Natural killer cell (primary cell): ENCODE results near the gene DOCK10. TPM values are rescaled to one million over a fixed set of nuclear protein-coding genes. Genes with fewer than 3 reads are reported as not detected.

Experiments used
- ATAC-seq, 3 donors: fragments of 150-1000 bp in 2 of 3; fragments of 200-7000 bp in 1 of 3; cut with Tn5 transposase; 1 replicate in 1 of 3; 2 replicates in 2 of 3; pipeline ENCODE4 v1.10.0; 2021; ENCODE audit warnings: mild to moderate bottlenecking in 2 of 3, moderate library complexity in 2 of 3
- DNase-seq, 2 donors: peaks; one replicate each; pipeline versions ENCODE4 v3.0.0 to v3.0.0-alpha.2; 2013 to 2021; ENCODE audit warnings: mixed read lengths in 1 of 2
- H3K27ac ChIP-seq: one replicate; pipeline ENCODE4 v1.5.1; 2013; ENCODE audit warnings: mild to moderate bottlenecking, low read length
- H3K27me3 ChIP-seq: one replicate; pipeline ENCODE4 v1.6.1; 2013; ENCODE audit warnings: low read length; ENCODE audit not compliant: control insufficient read depth, insufficient read depth
- H3K36me3 ChIP-seq: one replicate; pipeline ENCODE4 v1.6.1; 2013; ENCODE audit warnings: low read length; ENCODE audit not compliant: control insufficient read depth, insufficient read depth
- H3K4me1 ChIP-seq: one replicate; pipeline ENCODE4 v1.6.1; 2013; ENCODE audit warnings: low read length; ENCODE audit not compliant: control insufficient read depth, insufficient read depth
- H3K4me3 ChIP-seq: one replicate; pipeline ENCODE4 v1.5.1; 2013; ENCODE audit warnings: low read length
- H3K9me3 ChIP-seq: one replicate; pipeline ENCODE4 v1.6.1; 2013; ENCODE audit warnings: low read length; ENCODE audit not compliant: control insufficient read depth, insufficient read depth
- H3K27ac Mint-ChIP-seq, 2 donors: one replicate each; pipeline ENCODE4 v1.8.0; 2022; ENCODE audit warnings: mild to moderate bottlenecking in 2 of 2, mixed read lengths in 2 of 2, moderate library complexity in 1 of 2
- H3K27me3 Mint-ChIP-seq, 2 donors: one replicate each; pipeline ENCODE4 v1.8.0; 2022; ENCODE audit warnings: low read depth in 2 of 2, mixed read lengths in 2 of 2
- H3K36me3 Mint-ChIP-seq: one replicate; pipeline ENCODE4 v1.8.0; 2022; ENCODE audit warnings: mixed read lengths
- H3K4me1 Mint-ChIP-seq, 2 donors: one replicate each; pipeline ENCODE4 v1.8.0; 2022; ENCODE audit warnings: mixed read lengths in 2 of 2
- H3K4me3 Mint-ChIP-seq: one replicate; pipeline ENCODE4 v1.8.0; 2022; ENCODE audit warnings: mild to moderate bottlenecking, moderate library complexity, mixed read lengths
- H3K9me3 Mint-ChIP-seq, 2 donors: one replicate each; pipeline ENCODE4 v1.8.0; 2022; ENCODE audit warnings: mixed read lengths in 2 of 2
- CTCF ChIP-seq: fragments of 200-600 bp; IDR thresholded peaks from one replicate; pipeline ENCODE4 v1.8.0; 2022; ENCODE audit warnings: antibody characterized with exemption
- WGBS: methylation state at CpG from one replicate; pipeline ENCODE4 v1.1.7; 2013; ENCODE audit warnings: missing lambda C conversion rate; ENCODE audit not compliant: insufficient coverage; 5-methylcytosine and 5-hydroxymethylcytosine counted together
- intact Hi-C: fragments of 100-400 bp; cut with micrococcal nuclease; formaldehyde crosslinking; loops from one replicate; pipeline ENCODE4 v1.14.2; 2022
- total RNA-seq, 4 donors: library from RNA; stranded (reverse); fragments of 120-200 nt in 1 of 4; gene quantifications; one replicate each; pipeline versions ENCODE4 v1.2.3 to v1.2.4, GENCODE V29; 2013 to 2022

The DOCK10 gene
- total RNA-seq, 3 donors from 2014 or later (not counting 1 experiment from before 2014, with no cell fraction given), result 181 to 213 (median 182) TPM

- H3K27ac ChIP-seq, result peak overlapping the region; percentile 29
- Mint-ChIP-seq H3K4me1 (peaks cover 68 to 71% of the 10 kb centered on the region in 2 donors), H3K36me3 (no peaks in the 10 kb centered on the region), H3K4me3 (no peak overlapping the region), H3K9me3 (no peaks in the 10 kb centered on the region), H3K27ac (peak overlapping the region in 1 of 2 donors; percentile 56), H3K27me3 (no peaks in the 10 kb centered on the region)
- WGBS, result 39% methylated on average over 4 of the region's 4 CpGs
- DNase-seq, result peak in 1 of 2 donors; percentile 36
- no peak for ATAC-seq
- H3K27me3 ChIP-seq, result no peaks in the 10 kb centered on the region
- intact Hi-C loops, result loop anchor here (2.0 kb wide), 1 partner anchor 16 kb away; no protein-coding TSS in a partner anchor
- no peak for TF ChIP-seq CTCF
- H3K4me1 ChIP-seq, result peaks cover 42% of the 10 kb centered on the region
- H3K36me3 ChIP-seq, result no peaks in the 10 kb centered on the region
- no peaks in the 10 kb centered on the region for H3K9me3 ChIP-seq
- no peak overlapping the region for H3K4me3 ChIP-seq
These were observed 71.1 kb downstream of the DOCK10 start for GRCh38 chr2:224971214-224971613.

- H3K36me3 ChIP-seq, result no peaks in the 10 kb centered on the region
- Mint-ChIP-seq H3K9me3 (no peaks in the 10 kb centered on the region), H3K4me1 (peaks cover 61 to 64% of the 10 kb centered on the region in 2 donors), H3K4me3 (no peak overlapping the region), H3K36me3 (no peaks in the 10 kb centered on the region), H3K27ac (peak overlapping the region; percentile 46 to 56), H3K27me3 (no peaks in the 10 kb centered on the region)
- peak overlapping the region; percentile 29 for H3K27ac ChIP-seq
- ATAC-seq, result no peak
- TF ChIP-seq CTCF, result no peak
- intact Hi-C loops, result loop anchor here (2.0 kb wide), 1 partner anchor 16 kb away; no protein-coding TSS in a partner anchor
- H3K9me3 ChIP-seq, result no peaks in the 10 kb centered on the region
- H3K4me3 ChIP-seq, result no peak overlapping the region
- H3K27me3 ChIP-seq, result no peaks in the 10 kb centered on the region
- H3K4me1 ChIP-seq, result peaks cover 36% of the 10 kb centered on the region
- 78% methylated on average over 5 of the region's 5 CpGs for WGBS
- DNase-seq, result no peak
These were observed 72.0 kb downstream of the DOCK10 start for GRCh38 chr2:224970311-224970710.

GRCh38 chr2:224969633-224970260 is 72.5 kb downstream of the DOCK10 start:
- Mint-ChIP-seq H3K9me3 (no peaks in the 10 kb centered on the region), H3K4me3 (no peak overlapping the region), H3K27ac (peak overlapping the region; percentile 46 to 56), H3K36me3 (no peaks in the 10 kb centered on the region), H3K4me1 (peaks cover 58 to 59% of the 10 kb centered on the region in 2 donors), H3K27me3 (no peaks in the 10 kb centered on the region)
- Histone ChIP-seq H3K36me3 (no peaks in the 10 kb centered on the region), H3K4me3 (no peak overlapping the region), H3K27ac (peak overlapping the region; percentile 30), H3K9me3 (no peaks in the 10 kb centered on the region), H3K4me1 (peaks cover 36% of the 10 kb centered on the region), H3K27me3 (no peaks in the 10 kb centered on the region)
- no peak for DNase-seq
- peak; percentile 55 to 67 (median 60) for ATAC-seq
- intact Hi-C loops, result loop anchor here (2.0 kb wide), 2 partner anchors 17 to 33 kb away; no protein-coding TSS in a partner anchor
- 21% methylated on average over 3 of the region's 4 CpGs for WGBS
- TF ChIP-seq CTCF, result no peak
